Osteoblast (primary cell): ENCODE data around the gene BRD7. TPM values are rescaled to one million over a fixed set of nuclear protein-coding genes. Genes with fewer than 3 reads are reported as not detected.

Experiments
- DNase-seq: peaks from one replicate; pipeline ENCODE4 v3.0.0; 2011; ENCODE audit warnings: low spot score, mixed read lengths; ENCODE audit not compliant: insufficient read length; ENCODE audit errors: missing footprints
- H2AFZ ChIP-seq: 2 replicates; pipeline ENCODE4 v1.6.0; 2011; ENCODE audit warnings: mild to moderate bottlenecking, low read length
- H3K27ac ChIP-seq: 2 replicates; pipeline ENCODE4 v1.5.1; 2011; ENCODE audit warnings: mild to moderate bottlenecking, low read depth, low read length, moderate library complexity
- H3K27me3 ChIP-seq: 2 replicates; pipeline ENCODE4 v1.6.0; 2012; ENCODE audit warnings: mild to moderate bottlenecking, control low read depth, inconsistent platforms, low read length, moderate library complexity; ENCODE audit not compliant: insufficient read depth
- H3K36me3 ChIP-seq: 2 replicates; pipeline ENCODE4 v1.5.1; 2011; ENCODE audit warnings: mild to moderate bottlenecking, low read length, control low read depth, moderate library complexity; ENCODE audit not compliant: insufficient read depth
- H3K4me1 ChIP-seq: 2 replicates; pipeline ENCODE4 v1.5.1; 2011; ENCODE audit warnings: mild to moderate bottlenecking, low read length, control low read depth, moderate library complexity; ENCODE audit not compliant: insufficient read depth
- H3K4me2 ChIP-seq: 2 replicates; pipeline ENCODE4 v1.6.0; 2011; ENCODE audit warnings: mild to moderate bottlenecking, low read length; ENCODE audit not compliant: insufficient read depth
- H3K4me3 ChIP-seq: fragments of 200-600 bp; sonication (generic); 3 replicates; pipeline ENCODE4 v1.5.1; 2012; ENCODE audit warnings: mild to moderate bottlenecking, low read length, inconsistent platforms; ENCODE audit not compliant: insufficient read depth
- H3K79me2 ChIP-seq: 2 replicates; pipeline ENCODE4 v1.6.0; 2012; ENCODE audit warnings: mild to moderate bottlenecking, low read length, control low read depth, inconsistent platforms; ENCODE audit not compliant: insufficient read depth
- H3K9me3 ChIP-seq: 2 replicates; pipeline ENCODE4 v1.5.1; 2011; ENCODE audit warnings: low read depth, low read length, control low read depth
- H4K20me1 ChIP-seq: 2 replicates; pipeline ENCODE4 v1.6.0; 2012; ENCODE audit warnings: mild to moderate bottlenecking, low read length, control low read depth; ENCODE audit not compliant: insufficient read depth
- total RNA-seq: library from RNA; depleted of rRNA; stranded (reverse); fragments of >200 nt; gene quantifications from 2 replicates; pipeline ENCODE4 v1.2.3, GENCODE V29; 2012
- TF ChIP-seq, protein P1 (sequence below): IDR thresholded peaks from 2 replicates; pipeline ENCODE4 v1.5.1; 2011; ENCODE audit warnings: mild to moderate bottlenecking, low read depth, low read length, moderate library complexity; ENCODE audit errors: extremely low read depth

Gene BRD7
- total RNA-seq, 1 donor, result 22.8 TPM

DNA sequence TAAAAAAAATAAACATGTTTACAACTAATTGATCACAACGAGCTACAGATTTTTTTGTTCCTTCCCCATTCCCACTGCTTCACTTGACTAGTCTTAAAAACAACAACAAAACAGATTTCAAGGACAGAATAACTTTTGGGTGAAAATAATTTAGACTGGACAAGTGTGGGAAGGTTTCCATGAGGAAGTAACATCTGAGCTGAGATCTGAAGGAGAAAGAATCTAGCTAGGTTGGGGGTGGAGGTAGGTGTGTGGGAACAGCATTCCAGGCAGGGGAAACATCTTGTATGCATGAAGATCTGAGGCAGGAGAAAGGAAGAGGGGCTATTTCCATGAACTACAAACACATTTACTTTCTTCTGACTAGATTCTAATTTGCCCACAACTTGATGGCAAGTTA lies 9.2 kb downstream of the BRD7 start:
- no peaks in the 10 kb centered on the region for H3K9me3 ChIP-seq
- peaks cover 11% of the 10 kb centered on the region for H4K20me1 ChIP-seq
- TF ChIP-seq, protein P1, sequence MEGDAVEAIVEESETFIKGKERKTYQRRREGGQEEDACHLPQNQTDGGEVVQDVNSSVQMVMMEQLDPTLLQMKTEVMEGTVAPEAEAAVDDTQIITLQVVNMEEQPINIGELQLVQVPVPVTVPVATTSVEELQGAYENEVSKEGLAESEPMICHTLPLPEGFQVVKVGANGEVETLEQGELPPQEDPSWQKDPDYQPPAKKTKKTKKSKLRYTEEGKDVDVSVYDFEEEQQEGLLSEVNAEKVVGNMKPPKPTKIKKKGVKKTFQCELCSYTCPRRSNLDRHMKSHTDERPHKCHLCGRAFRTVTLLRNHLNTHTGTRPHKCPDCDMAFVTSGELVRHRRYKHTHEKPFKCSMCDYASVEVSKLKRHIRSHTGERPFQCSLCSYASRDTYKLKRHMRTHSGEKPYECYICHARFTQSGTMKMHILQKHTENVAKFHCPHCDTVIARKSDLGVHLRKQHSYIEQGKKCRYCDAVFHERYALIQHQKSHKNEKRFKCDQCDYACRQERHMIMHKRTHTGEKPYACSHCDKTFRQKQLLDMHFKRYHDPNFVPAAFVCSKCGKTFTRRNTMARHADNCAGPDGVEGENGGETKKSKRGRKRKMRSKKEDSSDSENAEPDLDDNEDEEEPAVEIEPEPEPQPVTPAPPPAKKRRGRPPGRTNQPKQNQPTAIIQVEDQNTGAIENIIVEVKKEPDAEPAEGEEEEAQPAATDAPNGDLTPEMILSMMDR, result no peak
- H3K4me3 ChIP-seq, result no peak overlapping the region
- no peak overlapping the region for H2AFZ ChIP-seq
- DNase-seq, result no peak
- H3K4me1 ChIP-seq, result peaks cover 4% of the 10 kb centered on the region
- no peak overlapping the region for H3K4me2 ChIP-seq
- H3K79me2 ChIP-seq, result peaks cover 69% of the 10 kb centered on the region
- H3K36me3 ChIP-seq, result peaks cover 35% of the 10 kb centered on the region
- H3K27ac ChIP-seq, result peak overlapping the region; percentile 41
- H3K27me3 ChIP-seq, result no peaks in the 10 kb centered on the region

DNA sequence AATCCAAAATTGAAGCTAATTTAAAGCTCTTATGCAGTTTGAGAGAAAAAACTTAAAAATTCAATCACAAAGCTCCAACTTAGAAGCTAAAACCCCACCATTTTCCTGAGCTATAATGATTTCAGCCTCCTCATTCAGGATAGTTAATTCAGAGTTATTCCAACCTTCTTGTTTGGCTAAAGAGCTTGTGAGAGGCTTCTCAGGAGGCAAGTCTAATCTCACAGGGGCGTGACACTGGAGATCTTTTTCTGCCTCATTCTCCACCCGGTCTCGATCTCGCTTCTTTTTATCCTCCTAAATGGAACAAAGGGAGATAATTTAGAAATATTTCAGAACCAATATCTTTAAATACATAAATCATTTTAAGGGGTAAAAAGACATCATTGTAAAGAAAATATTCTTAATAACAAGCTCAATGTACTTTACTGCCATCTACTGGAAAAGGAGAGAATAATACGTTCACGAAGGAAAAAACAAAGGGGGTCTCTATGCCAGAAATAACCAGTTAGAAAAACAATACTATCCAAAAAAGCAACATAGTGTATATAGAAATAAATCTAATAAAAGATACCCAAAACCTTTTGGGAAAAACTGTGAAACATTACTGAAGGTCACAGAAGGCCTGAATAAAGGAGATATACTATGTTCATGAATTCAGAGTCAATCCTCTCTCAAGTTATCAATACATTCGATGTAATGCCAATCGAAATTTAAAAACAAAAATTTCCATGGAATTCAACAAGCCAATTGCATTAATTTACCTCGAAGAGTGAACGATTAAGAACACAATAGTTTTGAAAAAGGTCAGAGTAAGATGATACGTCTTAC lies 13.9 kb downstream of the BRD7 start:
- no peaks in the 10 kb centered on the region for H3K4me1 ChIP-seq
- H3K27me3 ChIP-seq, result no peaks in the 10 kb centered on the region
- DNase-seq, result no peak
- no peak overlapping the region for H3K4me2 ChIP-seq
- peaks cover 27% of the 10 kb centered on the region for H3K79me2 ChIP-seq
- H3K4me3 ChIP-seq, result no peak overlapping the region
- no peaks in the 10 kb centered on the region for H3K9me3 ChIP-seq
- H3K27ac ChIP-seq, result no peak overlapping the region
- no peak overlapping the region for H2AFZ ChIP-seq
- no peaks in the 10 kb centered on the region for H4K20me1 ChIP-seq
- H3K36me3 ChIP-seq, result peaks cover 31% of the 10 kb centered on the region
- TF ChIP-seq, protein P1, result peak; percentile 66

DNA sequence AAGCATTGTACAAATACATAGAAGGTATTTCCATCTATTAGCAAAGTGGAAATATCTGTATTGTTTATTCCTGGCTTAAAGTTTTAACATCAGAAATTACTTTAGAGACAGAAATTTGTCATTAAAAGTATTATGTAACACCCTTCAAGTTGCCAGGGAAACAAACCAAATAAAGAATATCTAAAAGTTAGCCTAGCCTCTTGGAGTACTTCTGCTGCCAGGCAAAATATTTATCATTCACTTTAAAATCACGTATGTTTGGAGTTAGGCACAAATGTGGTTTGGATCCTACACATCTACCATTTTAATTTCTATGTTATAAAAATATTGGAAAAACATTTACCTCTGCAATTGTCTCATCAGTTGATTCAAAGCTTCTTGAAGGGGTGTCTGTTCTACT lies 14.7 kb downstream of the BRD7 start:
- H3K4me1 ChIP-seq, result no peaks in the 10 kb centered on the region
- peaks cover 19% of the 10 kb centered on the region for H3K79me2 ChIP-seq
- TF ChIP-seq, protein P1, result no peak
- H3K4me2 ChIP-seq, result no peak overlapping the region
- H3K27me3 ChIP-seq, result no peaks in the 10 kb centered on the region
- no peaks in the 10 kb centered on the region for H4K20me1 ChIP-seq
- no peaks in the 10 kb centered on the region for H3K9me3 ChIP-seq
- no peak for DNase-seq
- no peak overlapping the region for H2AFZ ChIP-seq
- no peak overlapping the region for H3K4me3 ChIP-seq
- H3K27ac ChIP-seq, result no peak overlapping the region
- H3K36me3 ChIP-seq, result peaks cover 38% of the 10 kb centered on the region

DNA sequence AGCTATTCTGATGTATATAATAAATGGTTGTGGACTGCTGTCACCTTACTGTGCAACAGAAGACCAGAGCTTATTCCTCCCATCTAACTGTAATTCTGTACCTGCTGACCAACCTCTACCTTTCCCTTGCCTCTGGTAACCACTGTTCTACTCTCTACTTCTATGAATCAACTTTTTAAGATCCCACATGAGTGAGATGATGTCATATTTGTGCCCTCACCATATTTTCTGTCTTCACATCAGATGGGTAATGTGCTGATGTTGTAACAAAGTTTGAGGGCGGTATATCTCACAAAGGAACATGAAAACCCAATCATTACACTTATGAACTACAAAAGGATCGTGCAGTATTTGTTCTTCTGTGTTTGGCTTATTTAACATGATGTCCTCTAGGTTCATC lies 16.8 kb downstream of the BRD7 start:
- no peak overlapping the region for H2AFZ ChIP-seq
- no peaks in the 10 kb centered on the region for H3K9me3 ChIP-seq
- peaks cover 3% of the 10 kb centered on the region for H3K79me2 ChIP-seq
- H3K36me3 ChIP-seq, result peaks cover 38% of the 10 kb centered on the region
- TF ChIP-seq, protein P1, result no peak
- no peak overlapping the region for H3K4me3 ChIP-seq
- no peak overlapping the region for H3K4me2 ChIP-seq
- H3K27ac ChIP-seq, result no peak overlapping the region
- no peaks in the 10 kb centered on the region for H4K20me1 ChIP-seq
- no peaks in the 10 kb centered on the region for H3K27me3 ChIP-seq
- DNase-seq, result no peak
- no peaks in the 10 kb centered on the region for H3K4me1 ChIP-seq
